Uterus (tissue), 4 donors: ENCODE results near the gene MIB2. TPM values are rescaled to one million over a fixed set of nuclear protein-coding genes. Genes with fewer than 3 reads are reported as not detected.

Source experiments
- DNase-seq, 2 donors: peaks; one replicate each; pipeline ENCODE4 v3.0.0-alpha.2; 2019 to 2020
- H3K27ac ChIP-seq, 2 donors: fragments of 200-600 bp; sonication (generic); 1 replicate in 1 of 2; 2 replicates in 1 of 2; pipeline ENCODE4 v1.5.1; 2016 to 2018
- H3K27me3 ChIP-seq, 2 donors: fragments of 200-600 bp; sonication (generic); one replicate each; pipeline ENCODE4 v1.5.1; 2018 to 2019; ENCODE audit warnings: control low read depth in 1 of 2
- H3K36me3 ChIP-seq, 2 donors: fragments of 200-600 bp; sonication (generic); one replicate each; pipeline ENCODE4 v1.5.1; 2019; ENCODE audit warnings: control low read depth in 1 of 2
- H3K4me1 ChIP-seq, 2 donors: fragments of 200-600 bp; sonication (generic); one replicate each; pipeline ENCODE4 v1.5.1; 2018 to 2019; ENCODE audit warnings: control low read depth in 1 of 2
- H3K4me3 ChIP-seq, 2 donors: fragments of 200-600 bp; sonication (generic); 1 replicate in 1 of 2; 2 replicates in 1 of 2; pipeline ENCODE4 v1.5.1; 2018 to 2019; ENCODE audit warnings: mild to moderate bottlenecking in 1 of 2
- H3K9me3 ChIP-seq, 2 donors: fragments of 200-600 bp; sonication (generic); one replicate each; pipeline ENCODE4 v1.5.1; 2019; ENCODE audit warnings: control low read depth in 1 of 2
- POLR2A ChIP-seq, 2 donors: fragments of 450-650 bp; IDR thresholded peaks; one replicate each; pipeline ENCODE4 v1.6.1; 2016; ENCODE audit warnings: antibody characterized with exemption in 2 of 2, mild to moderate bottlenecking in 1 of 2, moderate library complexity in 1 of 2
- intact Hi-C: fragments of 100-400 bp; cut with DNase I; formaldehyde crosslinking; loops from one replicate; pipeline ENCODE4 v1.15.1; 2023; ENCODE audit warnings: low total_unique reads
- total RNA-seq, 4 donors: library from RNA; depleted of rRNA in 3 of 4; stranded (reverse); fragments of >200 nt in 3 of 4; gene quantifications; one replicate each; pipeline versions ENCODE4 v1.1.0 to v1.2.4, GENCODE V29; 2014 to 2023
- TF ChIP-seq, protein P1 (sequence below), 4 experiments: fragments of 200-600 bp in 2 of 4; fragments of 450-650 bp in 2 of 4; sonication (generic) in 2 of 4; IDR thresholded peaks; one replicate each; pipeline ENCODE4 v1.5.1; 2016 to 2019; ENCODE audit warnings: antibody characterized with exemption in 4 of 4, mild to moderate bottlenecking in 2 of 4, moderate library complexity in 1 of 4
- donor health status: DM: yes; HTN: yes; CAD: no.

The MIB2 gene
- total RNA-seq, 4 donors from 2014 or later = 43.0 to 78.2 (median 57.6) TPM

DNA sequence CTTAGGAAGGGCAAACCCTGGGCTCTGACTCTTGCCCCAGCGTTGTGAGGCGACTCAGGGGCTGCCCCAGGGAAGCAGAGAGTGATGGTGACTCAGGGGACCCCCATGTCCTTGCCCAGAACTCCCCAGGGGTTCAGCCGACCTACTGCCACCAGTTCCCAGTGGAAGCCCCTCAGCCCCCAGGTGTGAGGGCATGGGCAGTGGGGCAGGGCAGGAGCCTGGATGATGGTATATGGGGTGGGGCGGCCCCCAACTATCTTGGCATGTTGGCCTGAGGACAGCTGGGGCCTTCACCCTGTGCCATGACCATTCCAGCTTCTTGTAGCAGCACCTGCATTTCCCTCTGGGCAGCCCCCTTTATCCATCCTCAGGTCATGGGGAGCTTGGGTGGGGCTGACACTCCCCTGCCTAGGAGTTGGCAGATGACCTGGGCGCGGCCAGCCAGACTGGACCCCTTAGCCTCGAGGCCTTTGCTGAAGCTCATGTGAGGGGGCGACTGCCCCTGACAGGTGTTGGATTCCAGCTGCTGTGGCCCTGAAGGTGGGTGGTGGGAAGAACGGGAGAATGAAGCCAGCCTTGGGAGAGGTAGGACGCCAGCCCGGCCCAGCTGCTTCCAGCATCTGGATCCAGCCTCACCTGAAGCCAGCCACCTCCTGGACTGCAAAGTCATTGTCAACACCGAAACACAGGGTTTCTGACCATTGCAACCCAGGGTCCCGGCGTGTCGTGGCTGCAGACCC lies 13.6 kb upstream of the MIB2 start:
- Histone ChIP-seq H3K36me3 (no peaks in the 10 kb centered on the region), H3K4me1 (peaks cover 0 to 4% of the 10 kb centered on the region in 2 donors), H3K27me3 (peaks cover 0 to 5% of the 10 kb centered on the region in 2 donors), H3K27ac (no peak overlapping the region), H3K4me3 (no peak overlapping the region), H3K9me3 (no peaks in the 10 kb centered on the region)
- DNase-seq = no peak
- no peak for TF ChIP-seq POLR2A (IDR thresholded peaks at IDR 0.05)
- TF ChIP-seq, protein P1, sequence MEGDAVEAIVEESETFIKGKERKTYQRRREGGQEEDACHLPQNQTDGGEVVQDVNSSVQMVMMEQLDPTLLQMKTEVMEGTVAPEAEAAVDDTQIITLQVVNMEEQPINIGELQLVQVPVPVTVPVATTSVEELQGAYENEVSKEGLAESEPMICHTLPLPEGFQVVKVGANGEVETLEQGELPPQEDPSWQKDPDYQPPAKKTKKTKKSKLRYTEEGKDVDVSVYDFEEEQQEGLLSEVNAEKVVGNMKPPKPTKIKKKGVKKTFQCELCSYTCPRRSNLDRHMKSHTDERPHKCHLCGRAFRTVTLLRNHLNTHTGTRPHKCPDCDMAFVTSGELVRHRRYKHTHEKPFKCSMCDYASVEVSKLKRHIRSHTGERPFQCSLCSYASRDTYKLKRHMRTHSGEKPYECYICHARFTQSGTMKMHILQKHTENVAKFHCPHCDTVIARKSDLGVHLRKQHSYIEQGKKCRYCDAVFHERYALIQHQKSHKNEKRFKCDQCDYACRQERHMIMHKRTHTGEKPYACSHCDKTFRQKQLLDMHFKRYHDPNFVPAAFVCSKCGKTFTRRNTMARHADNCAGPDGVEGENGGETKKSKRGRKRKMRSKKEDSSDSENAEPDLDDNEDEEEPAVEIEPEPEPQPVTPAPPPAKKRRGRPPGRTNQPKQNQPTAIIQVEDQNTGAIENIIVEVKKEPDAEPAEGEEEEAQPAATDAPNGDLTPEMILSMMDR (IDR thresholded peaks at IDR 0.05) = no peak
- intact Hi-C loops = no loop called here

DNA sequence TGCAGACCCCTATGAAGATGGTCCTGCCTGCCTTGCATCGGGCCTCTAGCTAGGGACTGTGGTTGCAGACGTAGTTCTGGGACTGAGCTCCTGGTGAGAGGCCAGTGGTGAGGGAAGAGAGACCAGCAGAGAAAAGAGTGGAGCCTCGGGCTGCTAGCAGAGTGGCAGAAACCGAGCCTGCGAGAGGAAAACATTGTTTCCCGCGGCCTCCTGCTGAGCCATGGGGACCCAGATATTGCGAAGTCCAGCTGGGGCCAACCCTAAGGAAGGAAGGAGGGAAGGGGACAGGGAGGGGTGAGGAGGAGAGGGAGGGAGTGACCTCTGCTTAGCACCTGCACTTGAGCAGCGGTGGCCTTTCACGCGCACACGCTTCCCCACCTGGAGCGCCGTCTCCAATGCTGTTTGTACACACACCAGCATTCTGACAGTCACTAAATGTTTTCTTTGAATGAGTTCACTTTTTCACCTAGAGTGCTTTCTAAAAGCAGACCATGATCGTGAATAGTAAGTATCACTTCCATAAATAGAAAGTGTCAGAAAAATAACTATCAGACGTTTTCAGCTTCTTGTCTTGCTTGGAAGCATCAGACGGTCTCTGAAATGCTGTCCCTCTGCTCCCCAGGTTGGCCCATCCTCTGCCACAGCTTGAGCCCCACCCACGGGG lies 12.9 kb upstream of the MIB2 start:
- TF ChIP-seq POLR2A (IDR thresholded peaks at IDR 0.05) = no peak
- TF ChIP-seq, protein P1 (IDR thresholded peaks at IDR 0.05) = no peak
- H3K36me3 ChIP-seq = no peaks in the 10 kb centered on the region
- intact Hi-C loops = no loop called here
- H3K9me3 ChIP-seq = no peaks in the 10 kb centered on the region
- peaks cover 0 to 4% of the 10 kb centered on the region in 2 donors for H3K4me1 ChIP-seq
- no peak overlapping the region for H3K27ac ChIP-seq
- H3K27me3 ChIP-seq = peaks cover 0 to 5% of the 10 kb centered on the region in 2 donors
- H3K4me3 ChIP-seq = no peak overlapping the region
- no peak for DNase-seq

DNA sequence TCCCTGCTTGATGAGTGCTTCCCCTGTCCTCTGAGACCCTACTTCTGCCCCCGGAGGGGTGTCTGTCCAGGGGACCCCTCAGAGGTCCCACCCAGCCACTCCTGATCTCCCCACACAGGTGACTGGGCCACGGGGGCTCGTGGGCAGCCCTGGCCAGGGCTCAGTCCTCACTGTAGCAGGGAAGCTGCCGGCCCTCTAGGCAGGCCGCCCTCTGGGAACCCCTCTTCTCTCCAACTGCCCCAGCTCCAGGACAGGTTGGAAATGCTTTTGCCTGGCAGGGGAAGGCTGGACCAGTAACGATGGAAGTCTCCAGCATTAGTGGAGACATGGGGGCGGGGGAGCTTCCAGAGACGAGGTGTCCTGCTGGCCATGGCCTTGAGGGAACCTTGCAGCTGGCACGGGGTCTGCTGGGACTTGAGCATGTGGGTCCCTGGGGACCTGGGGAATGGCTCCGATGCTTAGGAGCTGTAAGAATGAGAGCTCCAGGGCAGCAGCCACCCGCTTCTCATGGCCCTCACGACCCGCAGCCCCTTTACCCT lies 12.3 kb upstream of the MIB2 start:
- no peaks in the 10 kb centered on the region for H3K36me3 ChIP-seq

DNA sequence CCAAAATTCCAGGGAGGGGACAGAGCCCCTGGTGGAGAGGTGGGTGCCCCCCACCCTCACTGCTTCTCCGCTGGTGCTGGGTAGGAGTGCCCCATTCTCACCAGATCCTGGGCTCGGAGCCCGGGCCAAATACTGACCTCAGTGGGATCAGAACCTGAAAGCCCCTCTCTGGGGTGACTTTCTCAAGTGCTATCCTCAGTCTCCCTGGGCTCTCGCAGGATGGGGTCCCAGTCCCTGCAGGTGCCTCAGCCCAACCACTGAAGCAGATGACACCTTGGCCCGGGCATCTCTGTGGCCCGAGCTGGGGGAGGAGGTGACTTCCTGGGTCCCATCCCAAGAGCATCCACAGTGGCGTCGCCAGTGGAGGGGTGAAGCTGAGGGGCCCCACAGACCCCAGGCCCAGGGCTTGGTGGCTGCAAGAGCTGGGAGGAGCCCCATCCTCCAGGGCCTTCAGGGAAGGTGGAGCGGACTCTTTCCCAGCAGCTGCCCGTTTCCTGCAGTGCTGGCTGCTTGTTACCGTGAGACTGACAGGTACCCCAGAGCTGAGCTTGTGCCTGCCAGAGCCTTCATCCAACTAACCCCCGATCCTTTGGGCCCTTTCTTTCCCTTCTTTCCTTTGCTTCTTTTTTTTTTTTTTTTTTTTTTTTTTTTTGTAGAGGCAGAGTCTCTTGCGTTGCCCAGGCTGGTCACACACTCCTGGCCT lies 11.5 kb upstream of the MIB2 start:
- Histone ChIP-seq H3K4me1 (peaks cover 0 to 4% of the 10 kb centered on the region in 2 donors), H3K27me3 (peaks cover 0 to 5% of the 10 kb centered on the region in 2 donors), H3K4me3 (no peak overlapping the region), H3K36me3 (no peaks in the 10 kb centered on the region), H3K27ac (no peak overlapping the region), H3K9me3 (no peaks in the 10 kb centered on the region)
- no peak for DNase-seq
- intact Hi-C loops = no loop called here
- no peak for TF ChIP-seq POLR2A (IDR thresholded peaks at IDR 0.05)
- TF ChIP-seq, protein P1 (IDR thresholded peaks at IDR 0.05) = no peak

More for the DNA sequence above, 12.3 kb upstream of the MIB2 start:
- DNase-seq = no peak
- peaks cover 0 to 4% of the 10 kb centered on the region in 2 donors for H3K4me1 ChIP-seq
- H3K27ac ChIP-seq = no peak overlapping the region
- no peak for TF ChIP-seq POLR2A (IDR thresholded peaks at IDR 0.05)
- TF ChIP-seq, protein P1 (IDR thresholded peaks at IDR 0.05) = no peak
- peaks cover 0 to 5% of the 10 kb centered on the region in 2 donors for H3K27me3 ChIP-seq
- intact Hi-C loops = no loop called here
- H3K4me3 ChIP-seq = no peak overlapping the region
- no peaks in the 10 kb centered on the region for H3K9me3 ChIP-seq
